ENCODE data around the gene DPYSL4.

DPYSL4 gene

DNA sequence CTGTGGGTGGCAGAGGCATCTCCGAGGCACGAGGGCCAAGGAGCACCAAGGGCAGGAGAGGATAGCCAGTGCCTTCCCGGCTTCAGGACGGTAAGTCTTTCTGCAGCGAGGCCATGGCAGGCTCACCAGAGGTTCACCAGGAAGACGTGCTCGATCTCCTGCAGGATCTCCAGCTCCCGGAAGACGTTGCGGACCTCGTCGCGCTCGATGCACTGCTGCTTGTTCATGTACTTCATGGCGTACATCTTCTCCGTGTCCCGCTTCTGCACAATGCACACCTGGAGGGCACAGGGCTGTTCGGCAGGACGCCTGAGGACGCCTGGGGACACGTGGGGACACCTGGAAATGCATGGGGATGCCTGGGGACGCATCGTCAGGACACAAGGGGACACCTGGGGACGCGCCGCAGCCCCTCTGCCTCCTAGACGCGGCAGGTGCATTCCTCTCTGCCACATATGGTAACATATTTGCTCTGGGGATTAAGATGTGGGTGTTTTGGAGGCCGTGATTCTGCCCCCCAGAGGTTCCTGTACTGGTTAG is 41.2 kb downstream of the DPYSL4 start:
- Histone ChIP-seq H3K4me1 (ENCODE audit: control insufficient read depth, insufficient read depth, low read length) (peaks cover 11% of the 10 kb centered on the region), H3K4me3 (ENCODE audit: low read length) (no peak overlapping the region), H3K27me3 (ENCODE audit: control insufficient read depth, insufficient read depth, low read length) (peaks cover 3% of the 10 kb centered on the region), H3K9ac (ENCODE audit: low read length) (no peak overlapping the region), H3K9me3 (ENCODE audit: control insufficient read depth, low read length) (no peaks in the 10 kb centered on the region), H3K36me3 (ENCODE audit: control insufficient read depth, insufficient read depth, low read length) (no peaks in the 10 kb centered on the region)

- Histone ChIP-seq H3K9me3 (ENCODE audit: control insufficient read depth, low read length) (no peaks in the 10 kb centered on the region), H3K4me3 (ENCODE audit: low read length) (no peak overlapping the region), H3K4me1 (ENCODE audit: control insufficient read depth, insufficient read depth, low read length) (peaks cover 6% of the 10 kb centered on the region)
Measured at GRCh38 chr10:132228616-132229015, 41.9 kb downstream of the DPYSL4 start.

GRCh38 chr10:132229096-132229495 is 42.3 kb downstream of the DPYSL4 start:
- H3K9me3 ChIP-seq (ENCODE audit: control insufficient read depth, low read length) = no peaks in the 10 kb centered on the region
- H3K9ac ChIP-seq (ENCODE audit: low read length) = no peak overlapping the region
- no peak overlapping the region for H3K4me3 ChIP-seq (ENCODE audit: low read length)
- H3K4me1 ChIP-seq (ENCODE audit: control insufficient read depth, insufficient read depth, low read length) = peaks cover 6% of the 10 kb centered on the region
- H3K36me3 ChIP-seq (ENCODE audit: control insufficient read depth, insufficient read depth, low read length) = no peaks in the 10 kb centered on the region
- peaks cover 3% of the 10 kb centered on the region for H3K27me3 ChIP-seq (ENCODE audit: control insufficient read depth, insufficient read depth, low read length)

More at GRCh38 chr10:132228616-132229015, 41.9 kb downstream of the DPYSL4 start:
- H3K36me3 ChIP-seq (ENCODE audit: control insufficient read depth, insufficient read depth, low read length) = no peaks in the 10 kb centered on the region
- H3K9ac ChIP-seq (ENCODE audit: low read length) = no peak overlapping the region
- peaks cover 3% of the 10 kb centered on the region for H3K27me3 ChIP-seq (ENCODE audit: control insufficient read depth, insufficient read depth, low read length)

- Histone ChIP-seq H3K9me3 (ENCODE audit: control insufficient read depth, low read length) (no peaks in the 10 kb centered on the region), H3K4me3 (ENCODE audit: low read length) (no peak overlapping the region), H3K4me1 (ENCODE audit: control insufficient read depth, insufficient read depth, low read length) (peaks cover 6% of the 10 kb centered on the region), H3K9ac (ENCODE audit: low read length) (no peak overlapping the region), H3K36me3 (ENCODE audit: control insufficient read depth, insufficient read depth, low read length) (no peaks in the 10 kb centered on the region), H3K27me3 (ENCODE audit: control insufficient read depth, insufficient read depth, low read length) (peaks cover 3% of the 10 kb centered on the region)
Measured at GRCh38 chr10:132229834-132230556, 43.2 kb downstream of the DPYSL4 start.

GRCh38 chr10:132230557-132231210 is 43.9 kb downstream of the DPYSL4 start:
- H3K36me3 ChIP-seq (ENCODE audit: control insufficient read depth, insufficient read depth, low read length) = no peaks in the 10 kb centered on the region
- H3K9ac ChIP-seq (ENCODE audit: low read length) = no peak overlapping the region
- peaks cover 3% of the 10 kb centered on the region for H3K27me3 ChIP-seq (ENCODE audit: control insufficient read depth, insufficient read depth, low read length)
- no peaks in the 10 kb centered on the region for H3K9me3 ChIP-seq (ENCODE audit: control insufficient read depth, low read length)
- H3K4me3 ChIP-seq (ENCODE audit: low read length) = no peak overlapping the region
- H3K4me1 ChIP-seq (ENCODE audit: control insufficient read depth, insufficient read depth, low read length) = peaks cover 6% of the 10 kb centered on the region

DNA sequence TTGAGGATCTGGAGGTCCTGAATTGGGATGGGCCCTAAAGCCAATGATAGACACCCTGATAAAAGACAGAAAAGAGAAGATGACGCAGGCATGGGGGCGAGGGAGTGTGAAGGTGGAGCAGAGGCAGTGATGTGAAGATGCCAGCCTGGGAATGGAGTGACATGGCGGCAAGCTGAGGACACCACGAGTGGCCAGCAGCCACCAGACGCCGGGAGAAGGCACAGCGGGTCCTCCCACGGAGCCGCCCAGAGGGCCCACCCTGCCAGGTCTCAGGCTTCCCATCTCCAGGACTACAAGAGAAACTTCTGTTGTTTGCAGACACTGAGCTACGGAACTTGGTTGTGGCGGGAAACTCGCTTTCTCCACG is 44.9 kb downstream of the DPYSL4 start:
- H3K9ac ChIP-seq (ENCODE audit: low read length) = no peak overlapping the region
- peaks cover 3% of the 10 kb centered on the region for H3K27me3 ChIP-seq (ENCODE audit: control insufficient read depth, insufficient read depth, low read length)
- H3K4me3 ChIP-seq (ENCODE audit: low read length) = no peak overlapping the region
- no peaks in the 10 kb centered on the region for H3K36me3 ChIP-seq (ENCODE audit: control insufficient read depth, insufficient read depth, low read length)
- H3K4me1 ChIP-seq (ENCODE audit: control insufficient read depth, insufficient read depth, low read length) = peaks cover 6% of the 10 kb centered on the region
- no peaks in the 10 kb centered on the region for H3K9me3 ChIP-seq (ENCODE audit: control insufficient read depth, low read length)

GRCh38 chr10:132232023-132232951 is 45.5 kb downstream of the DPYSL4 start:
- Histone ChIP-seq H3K9me3 (ENCODE audit: control insufficient read depth, low read length) (no peaks in the 10 kb centered on the region), H3K4me1 (ENCODE audit: control insufficient read depth, insufficient read depth, low read length) (peaks cover 6% of the 10 kb centered on the region), H3K4me3 (ENCODE audit: low read length) (no peak overlapping the region), H3K27me3 (ENCODE audit: control insufficient read depth, insufficient read depth, low read length) (peaks cover 3% of the 10 kb centered on the region), H3K9ac (ENCODE audit: low read length) (no peak overlapping the region), H3K36me3 (ENCODE audit: control insufficient read depth, insufficient read depth, low read length) (no peaks in the 10 kb centered on the region)

DNA sequence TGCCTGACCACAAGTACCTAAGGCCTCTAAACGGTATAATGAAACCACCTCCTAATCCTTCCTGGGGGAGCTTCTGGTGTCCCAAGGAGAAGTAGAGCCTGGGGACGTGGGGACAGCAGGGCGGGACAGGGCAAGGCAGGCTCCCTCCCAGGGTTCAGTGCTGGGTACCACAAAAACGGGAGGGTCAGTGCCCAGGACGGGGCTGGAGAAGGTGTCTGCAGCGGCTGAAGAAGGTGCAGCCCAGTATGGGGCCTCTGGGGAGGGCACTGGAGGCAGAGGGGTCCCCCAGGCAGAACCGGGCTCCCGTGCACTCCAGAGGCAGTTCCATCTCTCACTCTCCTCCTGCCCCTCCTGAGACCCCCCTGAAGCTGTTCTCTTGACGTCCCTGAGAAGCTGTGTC is 46.2 kb downstream of the DPYSL4 start:
- Histone ChIP-seq H3K4me3 (ENCODE audit: low read length) (no peak overlapping the region), H3K9me3 (ENCODE audit: control insufficient read depth, low read length) (no peaks in the 10 kb centered on the region), H3K9ac (ENCODE audit: low read length) (no peak overlapping the region), H3K36me3 (ENCODE audit: control insufficient read depth, insufficient read depth, low read length) (no peaks in the 10 kb centered on the region), H3K4me1 (ENCODE audit: control insufficient read depth, insufficient read depth, low read length) (peaks cover 6% of the 10 kb centered on the region), H3K27me3 (ENCODE audit: control insufficient read depth, insufficient read depth, low read length) (peaks cover 3% of the 10 kb centered on the region)

- Histone ChIP-seq H3K27me3 (ENCODE audit: control insufficient read depth, insufficient read depth, low read length) (peaks cover 3% of the 10 kb centered on the region), H3K36me3 (ENCODE audit: control insufficient read depth, insufficient read depth, low read length) (no peaks in the 10 kb centered on the region), H3K9ac (ENCODE audit: low read length) (no peak overlapping the region), H3K4me3 (ENCODE audit: low read length) (no peak overlapping the region), H3K4me1 (ENCODE audit: control insufficient read depth, insufficient read depth, low read length) (peaks cover 6% of the 10 kb centered on the region), H3K9me3 (ENCODE audit: control insufficient read depth, low read length) (no peaks in the 10 kb centered on the region)
Measured at GRCh38 chr10:132233501-132234085, 46.8 kb downstream of the DPYSL4 start.

DNA sequence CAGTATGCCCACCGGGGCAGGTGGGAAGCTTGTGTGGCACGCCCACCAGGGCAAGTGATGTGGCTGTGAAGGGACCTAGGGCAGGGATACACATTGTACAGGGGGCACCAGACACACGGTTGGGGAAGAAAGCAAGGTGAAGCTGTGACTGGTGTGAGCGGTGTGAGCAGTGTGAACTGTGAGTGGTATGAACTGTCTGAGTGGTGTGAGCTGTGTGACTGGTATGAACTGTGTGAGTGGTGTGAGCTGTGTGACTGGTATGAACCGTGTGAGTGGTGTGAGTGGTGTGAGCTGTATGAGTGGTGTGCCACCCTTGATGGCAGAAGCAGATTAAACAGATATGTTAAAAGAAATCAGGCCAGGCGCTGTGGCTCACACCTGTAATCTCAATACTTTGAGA is 48.1 kb downstream of the DPYSL4 start:
- H3K27me3 ChIP-seq (ENCODE audit: control insufficient read depth, insufficient read depth, low read length) = peaks cover 3% of the 10 kb centered on the region
- peaks cover under 1% of the 10 kb centered on the region for H3K4me1 ChIP-seq (ENCODE audit: control insufficient read depth, insufficient read depth, low read length)
- H3K4me3 ChIP-seq (ENCODE audit: low read length) = no peak overlapping the region
- H3K9me3 ChIP-seq (ENCODE audit: control insufficient read depth, low read length) = no peaks in the 10 kb centered on the region
- H3K9ac ChIP-seq (ENCODE audit: low read length) = no peak overlapping the region
- no peaks in the 10 kb centered on the region for H3K36me3 ChIP-seq (ENCODE audit: control insufficient read depth, insufficient read depth, low read length)

GRCh38 chr10:132236161-132236560 is 49.4 kb downstream of the DPYSL4 start:
- peaks cover 3% of the 10 kb centered on the region for H3K27me3 ChIP-seq (ENCODE audit: control insufficient read depth, insufficient read depth, low read length)
- H3K4me1 ChIP-seq (ENCODE audit: control insufficient read depth, insufficient read depth, low read length) = no peaks in the 10 kb centered on the region
- no peaks in the 10 kb centered on the region for H3K36me3 ChIP-seq (ENCODE audit: control insufficient read depth, insufficient read depth, low read length)
- no peaks in the 10 kb centered on the region for H3K9me3 ChIP-seq (ENCODE audit: control insufficient read depth, low read length)
- no peak overlapping the region for H3K9ac ChIP-seq (ENCODE audit: low read length)
- no peak overlapping the region for H3K4me3 ChIP-seq (ENCODE audit: low read length)
